Uterus (tissue), 2 donors: Measurements from ENCODE around the gene ST8SIA1.

Experiments
- POLR2A ChIP-seq, 2 donors: fragments of 450-650 bp; IDR thresholded peaks; one replicate each; pipeline ENCODE4 v1.6.1; 2016; ENCODE audit warnings: antibody characterized with exemption in 2 of 2, mild to moderate bottlenecking in 1 of 2, moderate library complexity in 1 of 2
- TF ChIP-seq, protein P1 (sequence below), 4 experiments: fragments of 200-600 bp in 2 of 4; fragments of 450-650 bp in 2 of 4; sonication (generic) in 2 of 4; IDR thresholded peaks; one replicate each; pipeline ENCODE4 v1.5.1; 2016 to 2019; ENCODE audit warnings: antibody characterized with exemption in 4 of 4, mild to moderate bottlenecking in 2 of 4, moderate library complexity in 1 of 4

DNA sequence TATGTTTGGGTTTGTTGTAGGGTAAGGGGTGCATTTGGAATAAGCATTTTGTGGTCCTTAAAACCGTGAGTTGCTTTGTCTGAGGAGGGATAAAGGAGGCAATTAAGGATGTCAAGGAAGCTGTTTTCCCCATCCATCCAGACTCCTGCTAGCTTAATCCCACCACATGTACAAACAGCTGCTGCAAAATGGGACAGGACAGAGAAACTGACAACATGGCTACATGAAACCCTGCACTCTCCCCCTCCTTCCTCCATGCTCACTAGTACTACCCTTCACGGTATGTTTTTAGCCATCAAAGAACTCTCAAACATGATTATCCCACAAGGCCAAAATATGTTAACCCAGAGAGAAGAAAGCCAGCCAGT, 20.6 kb downstream of the ST8SIA1 start:
- TF ChIP-seq, protein P1, sequence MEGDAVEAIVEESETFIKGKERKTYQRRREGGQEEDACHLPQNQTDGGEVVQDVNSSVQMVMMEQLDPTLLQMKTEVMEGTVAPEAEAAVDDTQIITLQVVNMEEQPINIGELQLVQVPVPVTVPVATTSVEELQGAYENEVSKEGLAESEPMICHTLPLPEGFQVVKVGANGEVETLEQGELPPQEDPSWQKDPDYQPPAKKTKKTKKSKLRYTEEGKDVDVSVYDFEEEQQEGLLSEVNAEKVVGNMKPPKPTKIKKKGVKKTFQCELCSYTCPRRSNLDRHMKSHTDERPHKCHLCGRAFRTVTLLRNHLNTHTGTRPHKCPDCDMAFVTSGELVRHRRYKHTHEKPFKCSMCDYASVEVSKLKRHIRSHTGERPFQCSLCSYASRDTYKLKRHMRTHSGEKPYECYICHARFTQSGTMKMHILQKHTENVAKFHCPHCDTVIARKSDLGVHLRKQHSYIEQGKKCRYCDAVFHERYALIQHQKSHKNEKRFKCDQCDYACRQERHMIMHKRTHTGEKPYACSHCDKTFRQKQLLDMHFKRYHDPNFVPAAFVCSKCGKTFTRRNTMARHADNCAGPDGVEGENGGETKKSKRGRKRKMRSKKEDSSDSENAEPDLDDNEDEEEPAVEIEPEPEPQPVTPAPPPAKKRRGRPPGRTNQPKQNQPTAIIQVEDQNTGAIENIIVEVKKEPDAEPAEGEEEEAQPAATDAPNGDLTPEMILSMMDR (IDR thresholded peaks at IDR 0.05): no peak
- no peak for TF ChIP-seq POLR2A (IDR thresholded peaks at IDR 0.05)
